Bronchial epithelial cell (primary cell): ENCODE data around the gene AGAP5. TPM values are rescaled to one million over a fixed set of nuclear protein-coding genes. Genes with fewer than 3 reads are reported as not detected.

Experiments
- DNase-seq: peaks from one replicate; pipeline ENCODE4 v3.0.0-alpha.2; 2010; ENCODE audit warnings: low read depth
- FAIRE-seq: peaks from 2 replicates; lab custom pipeline; 2011; peaks lifted over from hg19 to GRCh38; lab: Jason Lieb, UNC
- H3K27me3 ChIP-seq: 2 replicates; pipeline ENCODE4 v1.5.1; 2011; ENCODE audit warnings: low read length; ENCODE audit not compliant: control insufficient read depth, insufficient read depth
- H3K36me3 ChIP-seq: 2 replicates; pipeline ENCODE4 v1.5.1; 2011; ENCODE audit warnings: low read length; ENCODE audit not compliant: control insufficient read depth, insufficient read depth
- H3K4me3 ChIP-seq: 2 replicates; pipeline ENCODE4 v1.5.1; 2011; ENCODE audit warnings: mild to moderate bottlenecking, low read depth, low read length, control low read depth
- CTCF ChIP-seq: IDR thresholded peaks from 2 replicates; pipeline ENCODE4 v1.5.1; 2011; ENCODE audit warnings: mild to moderate bottlenecking, moderate library complexity, low read length, control low read depth, inconsistent platforms; ENCODE audit not compliant: insufficient read depth, severe bottlenecking
- total RNA-seq: library from RNA; depleted of rRNA; stranded (reverse); fragments of >200 nt; gene quantifications from 2 replicates; pipeline ENCODE4 v1.2.1, GENCODE V29; 2014

Gene AGAP5
- total RNA-seq, 1 donor from 2014 or later = 3.7 TPM

GRCh38 chr10:73641328-73642060 lies 56.4 kb downstream of the AGAP5 start, which contains the start of gene MYOZ1:
Gene MYOZ1, minus strand, starts transcription at chr10:73641474. Its CDS starts 1,457 bp downstream, at chr10:73640017.
- no peaks in the 10 kb centered on the region for H3K27me3 ChIP-seq
- peak; percentile 27 for DNase-seq
- H3K36me3 ChIP-seq = no peaks in the 10 kb centered on the region
- H3K4me3 ChIP-seq = no peak within 1 kb of the TSS
- no peak for FAIRE-seq
- TF ChIP-seq CTCF = no peak

- Histone ChIP-seq H3K4me3 (no peak overlapping the region), H3K27me3 (no peaks in the 10 kb centered on the region), H3K36me3 (no peaks in the 10 kb centered on the region)
- no peak for FAIRE-seq
- TF ChIP-seq CTCF = no peak
- no peak for DNase-seq
Measured at GRCh38 chr10:73639286-73639685, 58.6 kb downstream of the AGAP5 start.

GRCh38 chr10:73635781-73636180 lies 62.1 kb downstream of the AGAP5 start:
- no peak for FAIRE-seq
- no peak overlapping the region for H3K4me3 ChIP-seq
- no peaks in the 10 kb centered on the region for H3K36me3 ChIP-seq

GRCh38 chr10:73634421-73634820 lies 63.5 kb downstream of the AGAP5 start:
- no peak overlapping the region for H3K4me3 ChIP-seq
- TF ChIP-seq CTCF = no peak
- no peaks in the 10 kb centered on the region for H3K27me3 ChIP-seq
- no peak for FAIRE-seq
- H3K36me3 ChIP-seq = no peaks in the 10 kb centered on the region
- no peak for DNase-seq

More at GRCh38 chr10:73635781-73636180, 62.1 kb downstream of the AGAP5 start:
- no peak for TF ChIP-seq CTCF
- DNase-seq = no peak
- no peaks in the 10 kb centered on the region for H3K27me3 ChIP-seq

- FAIRE-seq = no peak
- no peaks in the 10 kb centered on the region for H3K27me3 ChIP-seq
Measured at GRCh38 chr10:73629165-73629564, 68.7 kb downstream of the AGAP5 start.

More at GRCh38 chr10:73629165-73629564, 68.7 kb downstream of the AGAP5 start:
- no peak overlapping the region for H3K4me3 ChIP-seq
- H3K36me3 ChIP-seq = no peaks in the 10 kb centered on the region
- TF ChIP-seq CTCF = no peak
- DNase-seq = no peak
